GM12878 (cell line): ENCODE measurements around the gene SLC27A5. TPM values are rescaled to one million over a fixed set of nuclear protein-coding genes. Genes with fewer than 3 reads are reported as not detected.

Source experiments
- BCL11A ChIP-seq: IDR thresholded peaks from 2 replicates; pipeline ENCODE4 v1.6.1; 2011; ENCODE audit warnings: low read depth, low read length
- BHLHE40 ChIP-seq, 2 experiments: fragments of 450-650 bp in 1 of 2; IDR thresholded peaks; 2 replicates each; pipeline ENCODE4 v1.6.1; 2011 to 2017; ENCODE audit warnings: low read depth in 2 of 2, borderline replicate concordance in 1 of 2, improper control_type of control experiment in 1 of 2, low read length in 1 of 2, mild to moderate bottlenecking in 1 of 2
- CBFB ChIP-seq: IDR thresholded peaks from 2 replicates; pipeline ENCODE4 v1.6.1; 2016; ENCODE audit warnings: antibody characterized with exemption, low read depth
- CTCF ChIP-seq, 3 experiments: IDR thresholded peaks in 2 of 3; conservative IDR thresholded peaks in 1 of 3; 2 replicates each; pipeline ENCODE4 v1.5.1; 2011; ENCODE audit warnings: low read depth in 3 of 3, low read length in 3 of 3, mild to moderate bottlenecking in 3 of 3, control low read depth in 2 of 3, moderate library complexity in 2 of 3, inconsistent platforms in 1 of 3, mixed read lengths in 1 of 3; ENCODE audit not compliant: control insufficient read depth in 2 of 3, insufficient read depth in 1 of 3; ENCODE audit errors: extremely low read depth in 1 of 3
- E2F8 ChIP-seq: fragments of 450-650 bp; IDR thresholded peaks from 2 replicates; pipeline ENCODE4 v1.6.1; 2018; ENCODE audit warnings: mild to moderate bottlenecking, low read depth, moderate library complexity; ENCODE audit not compliant: partially characterized antibody
- GATAD2B ChIP-seq: fragments of 450-650 bp; conservative IDR thresholded peaks from 2 replicates; pipeline ENCODE4 v1.6.1; 2017; ENCODE audit warnings: low read depth, mild to moderate bottlenecking, moderate library complexity
- HDAC2 ChIP-seq: fragments of 200-600 bp; sonication (generic); IDR thresholded peaks from 2 replicates; pipeline ENCODE4 v1.6.1; 2017
- IKZF2 ChIP-seq, 2 experiments: fragments of 450-650 bp; IDR thresholded peaks; 2 replicates each; pipeline ENCODE4 v1.6.1; 2017; ENCODE audit warnings: mild to moderate bottlenecking in 2 of 2, moderate library complexity in 2 of 2
- IRF4 ChIP-seq: IDR thresholded peaks from 2 replicates; pipeline ENCODE4 v1.6.1; 2011; ENCODE audit warnings: low read depth, low read length
- MAX ChIP-seq: IDR thresholded peaks from 2 replicates; pipeline ENCODE4 v1.6.1; 2012; ENCODE audit warnings: low read depth, low read length, improper control_type of control experiment
- MTA2 ChIP-seq: fragments of 450-650 bp; IDR thresholded peaks from 2 replicates; pipeline ENCODE4 v1.6.1; 2016; ENCODE audit warnings: low read depth, mild to moderate bottlenecking, moderate library complexity
- MYB ChIP-seq: fragments of 150-350 bp; IDR thresholded peaks from 2 replicates; pipeline ENCODE4 v1.6.1; 2014; ENCODE audit warnings: mild to moderate bottlenecking, low read depth, low read length, borderline replicate concordance
- NR2C2 ChIP-seq: IDR thresholded peaks from 2 replicates; pipeline ENCODE4 v1.6.1; 2011; ENCODE audit warnings: borderline replicate concordance, low read depth; ENCODE audit not compliant: control insufficient read depth, insufficient read length
- PAX5 ChIP-seq: IDR thresholded peaks from 2 replicates; pipeline ENCODE4 v1.6.1; 2011; ENCODE audit warnings: low read depth, low read length, borderline replicate concordance
- RB1 ChIP-seq: fragments of 450-650 bp; formaldehyde crosslinking; IDR thresholded peaks from 2 replicates; pipeline ENCODE4 v1.6.1; 2017; ENCODE audit warnings: mild to moderate bottlenecking, borderline replicate concordance
- SIN3A ChIP-seq: IDR thresholded peaks from 2 replicates; pipeline ENCODE4 v1.6.1; 2012; ENCODE audit warnings: low read depth, low read length, improper control_type of control experiment
- SP1 ChIP-seq: IDR thresholded peaks from one replicate; pipeline ENCODE4 v1.6.1; 2011; ENCODE audit warnings: low read depth, low read length
- USF2 ChIP-seq: IDR thresholded peaks from 2 replicates; pipeline ENCODE4 v1.6.1; 2011; ENCODE audit warnings: low read depth, low read length, improper control_type of control experiment, borderline replicate concordance
- WRNIP1 ChIP-seq: IDR thresholded peaks from 2 replicates; pipeline ENCODE4 v1.6.1; 2011; ENCODE audit warnings: low read depth, low read length, improper control_type of control experiment, borderline replicate concordance
- ZBED1 ChIP-seq: IDR thresholded peaks from 2 replicates; pipeline ENCODE4 v1.6.1; 2016; ENCODE audit warnings: borderline replicate concordance
- ZBTB33 ChIP-seq: fragments of 450-650 bp; IDR thresholded peaks from 2 replicates; pipeline ENCODE4 v1.6.1; 2017; ENCODE audit warnings: mild to moderate bottlenecking
- ZNF207 ChIP-seq: fragments of 450-650 bp; IDR thresholded peaks from 2 replicates; pipeline ENCODE4 v1.6.1; 2014; ENCODE audit warnings: antibody characterized with exemption, mild to moderate bottlenecking, borderline replicate concordance
- ZSCAN29 ChIP-seq: fragments of 450-650 bp; IDR thresholded peaks from 2 replicates; pipeline ENCODE4 v1.6.1; 2017; ENCODE audit warnings: mild to moderate bottlenecking, moderate library complexity
- polyA plus RNA-seq, 11 experiments: library from polyadenylated mRNA; depleted of rRNA in 4 of 11; unstranded in 6 of 11; stranded (reverse) in 5 of 11; fragments of >200 nt; fragmentation: Nextera tagmentation in 4 of 11; fragmentation: Illumina TruSeq in 1 of 11; extraction: Ambion mirVana in 4 of 11; extraction: Trizol in 1 of 11; gene quantifications; 1 replicate in 1 of 11; 2 replicates in 10 of 11; pipeline versions ENCODE4 v1.2.1 to v1.2.3, GENCODE V29; 2011 to 2016; ENCODE audit warnings: inconsistent platforms in 2 of 11, missing spikeins in 2 of 11, low read depth in 1 of 11
- total RNA-seq, 4 experiments: library from RNA; depleted of rRNA in 3 of 4; stranded (reverse); fragments of >200 nt in 3 of 4; fragmentation: Illumina TruSeq in 1 of 4; extraction: Trizol in 1 of 4; gene quantifications; 2 replicates each; pipeline versions ENCODE4 v1.2.1 to v1.2.3, GENCODE V29; 2013 to 2021

SLC27A5 gene
- total and polyA plus RNA-seq, 10 of the 15 experiments (the other 5 are each of a cell fraction or from before 2014, with no cell fraction given): 21.2 to 127 (median 31.8) TPM

- peak; percentile 19 for TF ChIP-seq E2F8
- TF ChIP-seq ZNF207: peak; percentile 63; the same call in 1 of the 2 replicates
- TF ChIP-seq GATAD2B: peak; percentile 78; the same call in 1 of the 2 replicates
- TF ChIP-seq MAX: peak; percentile 56; the same call in 1 of the 2 replicates
- TF ChIP-seq IKZF2 (IDR thresholded peaks at IDR 0.05): peak; percentile 13 to 16; a peak in 1 of 4 replicates
- no peak; the same call in none of the 2 replicates for TF ChIP-seq CBFB
- TF ChIP-seq WRNIP1: no peak
- TF ChIP-seq BCL11A: no peak
- TF ChIP-seq IRF4: no peak
- no peak; the same call in 1 of the 2 replicates for TF ChIP-seq USF2
- no peak for TF ChIP-seq ZBED1
- TF ChIP-seq NR2C2: peak; percentile 83
- peak; percentile 86; the same call in 1 of the 2 replicates for TF ChIP-seq PAX5
- TF ChIP-seq SIN3A: peak; percentile 89; the same call in 1 of the 2 replicates
- TF ChIP-seq HDAC2: no peak
- TF ChIP-seq RB1: peak; percentile 10; the same call in 1 of the 2 replicates
- TF ChIP-seq MTA2: peak; percentile 77
- TF ChIP-seq ZBTB33: no peak
- TF ChIP-seq CTCF (IDR thresholded peaks at IDR 0.05 in 2 of 3, conservative IDR thresholded peaks at IDR 0.05 in 1 of 3; ENCODE audit: control insufficient read depth in 2 of 3, extremely low read depth in 1 of 3, insufficient read depth in 1 of 3, low read depth in 3 of 3, low read length in 3 of 3): no peak
- no peak for TF ChIP-seq MYB
- no peak for TF ChIP-seq ZSCAN29
- peak; percentile 81 for TF ChIP-seq SP1
- peak; percentile 5 to 73; a peak in 2 of 4 replicates for TF ChIP-seq BHLHE40 (IDR thresholded peaks at IDR 0.05; ENCODE audit: borderline replicate concordance in 1 of 2, low read depth in 2 of 2, low read length in 1 of 2)
Measured at GRCh38 chr19:58475714-58476497, 35.9 kb downstream of the SLC27A5 start, which contains the start of gene ZNF446 (continued).
